A549 (cell line): ENCODE measurements around the gene WHRN. TPM values are rescaled to one million over a fixed set of nuclear protein-coding genes. Genes with fewer than 3 reads are reported as not detected.

Experiments used
- ATAC-seq, 2 experiments: fragments of 200-7000 bp in 1 of 2; fragments of >200 bp in 1 of 2; cut with Nextera tagmentation in 1 of 2; cut with Tn5 transposase in 1 of 2; 3 replicates each; pipeline versions ENCODE4 v1.8.0 to v1.9.1; 2018 to 2020; ENCODE audit warnings: mild to moderate bottlenecking in 1 of 2, moderate library complexity in 1 of 2
- CTCF ChIA-PET: fragments of 300-600 bp; sonication (Branson Sonifier 250); formaldehyde crosslinking; extraction: SDS; loops from one replicate; lab custom pipeline; 2021; ENCODE audit warnings: antibody characterized with exemption, inconsistent platforms; lab: Yijun Ruan, JAX
- POLR2A ChIA-PET: fragments of 350-600 bp; formaldehyde crosslinking; extraction: SDS; loops from one replicate; lab custom pipeline; 2021; ENCODE audit warnings: antibody characterized with exemption, inconsistent platforms; lab: Yijun Ruan, JAX
- DNase-seq, 2 experiments: peaks; one replicate each; pipeline versions ENCODE4 v3.0.0 to v3.0.0-alpha.2; 2011 to 2016; ENCODE audit warnings: low read depth in 1 of 2, low spot score in 1 of 2
- FAIRE-seq: peaks from 2 replicates; lab custom pipeline; 2011; peaks lifted over from hg19 to GRCh38; lab: Jason Lieb, UNC
- H3K27ac ChIP-seq, 2 experiments: fragments of >200 bp; sonication (Bioruptor Twin); formaldehyde crosslinking; 3 replicates each; pipeline ENCODE4 v1.5.1; 2016 to 2017
- H3K4me1 ChIP-seq: fragments of >200 bp; sonication (Bioruptor Twin); formaldehyde crosslinking; 3 replicates; pipeline ENCODE4 v1.6.1; 2016
- H3K4me2 ChIP-seq: fragments of >200 bp; sonication (Bioruptor Twin); formaldehyde crosslinking; 3 replicates; pipeline ENCODE4 v1.6.1; 2016
- H3K4me3 ChIP-seq: fragments of >200 bp; sonication (Bioruptor Twin); formaldehyde crosslinking; 3 replicates; pipeline ENCODE4 v1.5.1; 2016
- H3K9me3 ChIP-seq: fragments of >200 bp; sonication (Bioruptor Twin); formaldehyde crosslinking; 3 replicates; pipeline ENCODE4 v1.6.1; 2016
- ATOH8 ChIP-seq: fragments of 250-450 bp; sonication (Bioruptor Pico); IDR thresholded peaks from 2 replicates; pipeline ENCODE4 v1.5.0; 2020; ENCODE audit warnings: low read depth, mild to moderate bottlenecking, moderate library complexity
- BCL3 ChIP-seq: fragments of >200 bp; sonication (Bioruptor Twin); formaldehyde crosslinking; IDR thresholded peaks from 3 replicates; pipeline ENCODE4 v1.6.1; 2016
- BHLHE40 ChIP-seq: IDR thresholded peaks from 2 replicates; pipeline ENCODE4 v1.6.1; 2012; ENCODE audit warnings: low read depth, low read length, inconsistent platforms
- CBX2 ChIP-seq: fragments of 200-600 bp; sonication (generic); IDR thresholded peaks from 2 replicates; pipeline ENCODE4 v1.6.1; 2016; ENCODE audit warnings: low read depth, mild to moderate bottlenecking, borderline replicate concordance
- CHD4 ChIP-seq: fragments of 200-600 bp; sonication (generic); IDR thresholded peaks from 2 replicates; pipeline ENCODE4 v1.6.1; 2016; ENCODE audit warnings: antibody characterized with exemption, mild to moderate bottlenecking, borderline replicate concordance
- CTCF ChIP-seq: fragments of >200 bp; sonication (Bioruptor Twin); formaldehyde crosslinking; IDR thresholded peaks from 3 replicates; pipeline ENCODE4 v1.5.1; 2016
- EHMT2 ChIP-seq: fragments of 200-600 bp; sonication (generic); IDR thresholded peaks from 2 replicates; pipeline ENCODE4 v1.6.1; 2016; ENCODE audit warnings: antibody characterized with exemption, low read depth, mild to moderate bottlenecking, moderate library complexity
- ESRRA ChIP-seq: fragments of 150-350 bp; IDR thresholded peaks from 2 replicates; pipeline ENCODE4 v1.6.1; 2014; ENCODE audit warnings: mild to moderate bottlenecking, low read length, borderline replicate concordance
- FOXS1 ChIP-seq: fragments of 250-450 bp; sonication (Bioruptor Pico); IDR thresholded peaks from 2 replicates; pipeline ENCODE4 v1.5.0; 2020; ENCODE audit warnings: mild to moderate bottlenecking, moderate library complexity
- HDAC2 ChIP-seq: fragments of 200-600 bp; sonication (generic); IDR thresholded peaks from 2 replicates; pipeline ENCODE4 v1.6.1; 2016
- HOXB13 ChIP-seq: fragments of 250-450 bp; sonication (Bioruptor Pico); IDR thresholded peaks from 2 replicates; pipeline ENCODE4 v1.5.0; 2020; ENCODE audit warnings: low read depth, mild to moderate bottlenecking, moderate library complexity
- HOXB5 ChIP-seq: fragments of 250-450 bp; sonication (Bioruptor Pico); IDR thresholded peaks from 2 replicates; pipeline ENCODE4 v1.5.0; 2020; ENCODE audit warnings: mild to moderate bottlenecking, moderate library complexity
- JUN ChIP-seq, 2 experiments: fragments of >200 bp; sonication (Bioruptor Twin); formaldehyde crosslinking; IDR thresholded peaks; 2 replicates in 1 of 2; 3 replicates in 1 of 2; pipeline ENCODE4 v1.6.1; 2016 to 2017
- JUNB ChIP-seq: fragments of >200 bp; sonication (Bioruptor Twin); formaldehyde crosslinking; IDR thresholded peaks from 2 replicates; pipeline ENCODE4 v1.6.1; 2016
- SMC3 ChIP-seq: fragments of >200 bp; sonication (Bioruptor Twin); formaldehyde crosslinking; IDR thresholded peaks from 3 replicates; pipeline ENCODE4 v1.6.1; 2018; ENCODE audit warnings: inconsistent platforms
- TP53 ChIP-seq: fragments of 250-450 bp; sonication (Bioruptor Pico); IDR thresholded peaks from 2 replicates; pipeline ENCODE4 v1.5.0; 2021; ENCODE audit warnings: mild to moderate bottlenecking, moderate library complexity
- USF2 ChIP-seq: fragments of 450-650 bp; IDR thresholded peaks from 2 replicates; pipeline ENCODE4 v1.6.1; 2014; ENCODE audit warnings: antibody characterized with exemption
- ZC3H11A ChIP-seq: fragments of 450-650 bp; IDR thresholded peaks from 2 replicates; pipeline ENCODE4 v1.6.1; 2014; ENCODE audit warnings: antibody characterized with exemption, mild to moderate bottlenecking
- ZFP36 ChIP-seq: fragments of 450-650 bp; IDR thresholded peaks from 2 replicates; pipeline ENCODE4 v1.6.1; 2014; ENCODE audit warnings: borderline replicate concordance; ENCODE audit not compliant: partially characterized antibody
- ZSCAN20 ChIP-seq: fragments of 250-450 bp; sonication (Bioruptor Pico); IDR thresholded peaks from 2 replicates; pipeline ENCODE4 v1.8.0; 2022; ENCODE audit warnings: mild to moderate bottlenecking, moderate library complexity
- WGBS: methylation state at CpG from one replicate; pipeline ENCODE4 v1.1.6; 2017; ENCODE audit errors: missing lambda C conversion rate; 5-methylcytosine and 5-hydroxymethylcytosine counted together
- polyA plus RNA-seq, 4 experiments: library from polyadenylated mRNA; depleted of rRNA in 3 of 4; stranded (reverse); fragments of >200 nt; fragmentation: RNase III in 1 of 4; extraction: RNeasy Plus Mini Kit Qiagen cat#74134 plus additional on column Dnase treatment in 1 of 4; gene quantifications; 2 replicates in 3 of 4; 3 replicates in 1 of 4; pipeline ENCODE4 v1.2.3, GENCODE V29; 2011 to 2017

Gene WHRN
- polyA plus RNA-seq, 2 of the 4 experiments (the other 2 are of a cell fraction): 1.2 to 3.2 TPM

- H3K4me3 ChIP-seq: no peak overlapping the region
- TF ChIP-seq SMC3 (no peak), CTCF (no peak), ESRRA (no peak), USF2 (no peak), FOXS1 (no peak), HOXB13 (no peak), CBX2 (no peak), TP53 (CRISPR knock-in tag) (no peak), BHLHE40 (no peak), JUN (IDR thresholded peaks at IDR 0.05) (no peak), BCL3 (no peak), EHMT2 (no peak), ATOH8 (CRISPR knock-in tag) (no peak)
- TF ChIP-seq, all 56 proteins: peak for 0
- no peaks in the 10 kb centered on the region for H3K9me3 ChIP-seq
- ChIA-PET POLR2A (no interaction called here), CTCF (interaction anchor here (0.7 to 0.9 kb wide), 2 partner anchors 10 to 49 kb away, joined by 3 read pairs; no protein-coding TSS in a partner anchor)
- FAIRE-seq: no peak
- no peak overlapping the region for H3K27ac ChIP-seq
- H3K4me2 ChIP-seq: no peak overlapping the region
- H3K4me1 ChIP-seq: peaks cover 3% of the 10 kb centered on the region; the same call in 1 of the 3 replicates
- no peak for DNase-seq
- ATAC-seq: no peak
- 88% methylated on average over 6 of the region's 6 CpGs for WGBS
Observed at GRCh38 chr9:114357360-114357759, 147.9 kb downstream of the WHRN start.

GRCh38 chr9:114356792-114357191, 148.5 kb downstream of the WHRN start:
- Histone ChIP-seq H3K27ac (no peak overlapping the region), H3K4me1 (peaks cover 3% of the 10 kb centered on the region; the same call in 1 of the 3 replicates), H3K4me3 (no peak overlapping the region), H3K4me2 (no peak overlapping the region), H3K9me3 (no peaks in the 10 kb centered on the region)
- TF ChIP-seq USF2: no peak
- no peak for TF ChIP-seq ZC3H11A
- no peak for TF ChIP-seq CHD4
- no peak for TF ChIP-seq ZSCAN20 (CRISPR knock-in tag)
- no peak for TF ChIP-seq JUNB
- TF ChIP-seq BCL3: no peak
- TF ChIP-seq HOXB5: no peak
- TF ChIP-seq HDAC2: no peak
- no peak for TF ChIP-seq ZFP36
- no peak for TF ChIP-seq HOXB13
- POLR2A ChIA-PET: no interaction called here
- CTCF ChIA-PET: interaction anchor here (1.2 to 2.1 kb wide), 3 partner anchors 10 to 18 kb away, joined by 5 to 6 read pairs (median 5); no protein-coding TSS in a partner anchor
- WGBS: 81% methylated on average over 6 of the region's 6 CpGs
- ATAC-seq (0 out of 6 replicates have a peak, but pooled peaks of 1 of the 2 experiments have one; percentile 10), DNase-seq (no peak), FAIRE-seq (no peak)
